ENCODE results near the gene CARD10.
"Not testable (repeated sequence)": the region's sequence is repeated elsewhere in the genome, so short reads cannot be mapped to it uniquely, and the experiment has no call there.

Gene CARD10

DNA sequence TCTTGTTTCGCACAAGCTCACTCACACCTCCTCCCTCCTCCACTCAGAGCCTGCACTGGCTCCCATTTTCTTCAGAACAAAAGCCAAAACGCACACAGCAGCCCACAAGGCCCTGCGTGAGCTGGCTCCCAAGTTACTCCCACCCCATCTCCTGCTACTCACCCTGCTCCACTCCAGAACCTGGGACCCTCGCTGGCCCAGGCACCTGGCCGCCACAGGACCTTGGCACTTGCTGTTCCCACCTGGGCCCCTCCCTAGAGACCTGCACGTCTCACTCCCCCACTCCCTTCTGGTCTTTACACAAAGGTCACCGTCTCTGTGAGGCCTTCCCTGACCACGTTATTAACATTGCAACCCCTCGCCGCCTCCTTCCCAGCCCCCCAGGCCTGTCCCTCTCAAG, 32.1 kb downstream of the CARD10 start:
- no peak for DNase-seq (ENCODE audit: low spot score)

DNA sequence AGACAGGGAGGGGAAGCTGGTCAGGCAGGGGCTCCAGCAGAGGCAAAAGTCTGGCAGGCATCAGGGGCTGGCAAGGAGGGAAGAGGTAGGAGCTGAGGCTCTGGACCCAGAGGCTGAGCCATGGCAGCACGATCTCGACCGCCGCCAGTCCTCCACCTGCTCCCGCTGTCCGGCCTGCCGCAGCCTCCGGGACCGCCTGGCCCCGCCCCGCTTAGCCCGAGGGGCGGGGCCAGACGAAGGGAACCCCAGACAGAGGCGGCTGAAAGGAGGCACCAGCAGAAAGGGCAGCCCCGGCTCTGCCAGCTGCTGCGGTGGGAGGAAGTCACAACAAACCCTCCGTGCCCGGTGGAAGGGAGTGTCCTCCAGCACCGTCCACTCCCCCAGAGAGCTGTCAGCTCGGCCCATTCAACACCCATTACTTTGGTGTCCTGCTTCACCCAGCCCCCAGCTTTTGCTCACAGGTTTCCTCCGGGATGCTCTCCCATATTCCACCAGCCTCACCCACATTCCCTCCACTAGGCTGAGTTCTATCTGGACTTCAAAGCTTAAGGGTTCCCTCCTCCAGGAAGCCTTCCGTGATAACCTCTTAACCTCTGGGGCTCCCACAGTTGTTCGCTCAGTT, 32.9 kb downstream of the CARD10 start, which contains the start of gene MFNG:
TSS of gene MFNG (minus strand) at position 161 of the 622 bp plus-strand sequence. CDS start 207 bp downstream, outside the sequence.
- DNase-seq (ENCODE audit: low spot score): peak; percentile 79

DNA sequence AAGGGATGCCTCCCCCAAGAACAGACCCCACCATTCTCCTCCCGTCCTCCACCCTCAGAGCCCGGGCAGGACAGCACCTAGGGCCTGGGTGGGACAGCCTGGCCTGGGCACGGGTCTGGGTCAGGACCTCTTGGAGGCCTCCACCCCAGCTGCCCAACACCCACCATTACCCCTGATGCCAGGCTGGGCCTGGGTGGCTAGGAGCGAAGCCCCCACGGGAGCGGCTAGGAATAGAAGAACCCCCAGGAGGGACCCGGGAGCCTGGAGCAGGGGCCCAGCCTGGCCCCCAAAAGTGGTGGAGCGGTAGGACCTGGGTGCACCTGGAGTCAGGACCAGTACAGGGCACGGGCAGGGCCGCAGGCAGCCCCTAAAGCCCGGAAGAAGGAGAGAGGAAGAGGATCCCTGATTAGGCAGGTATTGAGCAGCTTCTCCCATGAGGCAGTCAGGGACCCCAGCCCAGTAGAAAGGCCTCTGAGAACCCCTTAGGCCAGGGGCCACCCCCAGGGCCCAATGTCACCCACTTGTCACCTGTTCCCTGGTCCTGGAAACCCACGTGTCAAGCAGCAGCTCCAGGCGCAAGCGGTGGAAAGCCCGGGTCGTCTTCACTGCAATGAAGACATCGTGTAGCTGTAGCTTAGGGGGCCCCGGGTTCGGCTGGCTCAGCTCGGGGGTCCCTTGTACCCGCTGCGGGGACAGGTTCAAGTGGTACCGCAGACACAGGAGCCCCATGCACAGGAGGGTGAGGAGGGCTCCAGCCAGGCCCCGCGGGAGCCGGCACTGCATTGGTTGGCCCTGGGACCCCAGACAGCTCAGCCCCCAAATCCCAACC, 33.6 kb downstream of the CARD10 start:
- no peak for DNase-seq (ENCODE audit: low spot score)

DNA sequence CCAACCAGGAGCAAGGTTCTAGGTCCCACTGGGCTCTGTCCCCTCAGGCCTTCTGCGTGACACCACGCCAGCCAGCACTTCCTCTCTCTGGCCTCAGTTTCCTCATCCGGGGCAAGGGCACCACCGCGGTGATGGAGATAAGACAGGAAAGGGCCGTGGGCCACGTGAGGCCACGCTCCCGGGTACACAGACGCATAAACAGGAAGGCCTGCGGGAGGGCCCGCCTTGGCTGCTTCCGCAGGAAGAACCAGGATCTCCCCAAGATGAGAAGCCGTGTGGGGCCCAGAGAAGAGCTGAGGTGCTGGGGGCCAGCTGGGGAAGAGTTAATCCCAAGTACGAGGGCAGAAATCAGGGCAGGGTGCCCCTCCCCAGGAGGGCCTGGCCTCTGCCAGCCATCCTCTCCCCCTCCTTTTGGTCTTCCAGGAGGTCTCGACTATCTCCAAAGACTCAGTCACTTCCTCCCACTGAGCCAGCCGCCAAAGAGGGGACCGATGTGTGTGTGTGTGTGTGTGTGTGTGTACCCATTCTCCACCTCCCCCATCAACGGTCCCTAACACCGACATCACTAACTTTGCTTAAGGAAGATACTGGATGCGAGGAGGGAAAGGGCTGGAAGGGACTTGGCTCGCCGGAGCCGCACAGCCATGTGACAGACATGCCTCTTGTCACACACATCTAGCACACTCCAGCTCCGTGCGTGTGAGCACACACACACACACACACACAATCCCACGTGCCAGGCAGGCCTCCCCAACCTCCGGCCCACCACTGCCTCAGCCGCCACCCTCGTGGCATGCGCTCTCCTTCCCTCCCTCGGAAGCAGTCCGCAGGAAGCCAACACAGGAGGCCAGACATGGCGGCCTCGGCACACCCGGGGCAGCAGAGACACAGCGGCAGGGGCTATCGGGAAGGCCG, 34.5 kb downstream of the CARD10 start:
- DNase-seq (ENCODE audit: low spot score): peak; percentile 87

DNA sequence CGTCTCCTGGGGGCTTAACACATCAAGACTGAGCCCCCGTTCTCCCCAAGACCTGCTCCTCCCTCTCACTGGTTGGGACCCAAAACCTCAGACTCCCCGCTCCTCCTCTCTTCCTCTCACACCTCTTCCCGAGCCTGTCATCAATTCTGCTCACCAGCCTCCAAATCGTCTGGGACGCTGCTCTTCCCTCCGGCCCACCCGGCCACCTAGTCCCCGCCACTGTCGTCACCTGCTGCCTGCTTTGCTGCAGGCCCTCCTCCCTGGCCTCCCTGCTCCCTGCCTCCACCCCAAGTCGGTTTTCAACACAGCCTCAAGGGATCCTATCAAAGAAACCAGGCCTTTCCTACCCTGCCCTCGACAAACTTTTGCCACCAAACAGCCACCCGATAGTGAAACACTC, 36.2 kb downstream of the CARD10 start:
- DNase-seq (ENCODE audit: low spot score): no peak

DNA sequence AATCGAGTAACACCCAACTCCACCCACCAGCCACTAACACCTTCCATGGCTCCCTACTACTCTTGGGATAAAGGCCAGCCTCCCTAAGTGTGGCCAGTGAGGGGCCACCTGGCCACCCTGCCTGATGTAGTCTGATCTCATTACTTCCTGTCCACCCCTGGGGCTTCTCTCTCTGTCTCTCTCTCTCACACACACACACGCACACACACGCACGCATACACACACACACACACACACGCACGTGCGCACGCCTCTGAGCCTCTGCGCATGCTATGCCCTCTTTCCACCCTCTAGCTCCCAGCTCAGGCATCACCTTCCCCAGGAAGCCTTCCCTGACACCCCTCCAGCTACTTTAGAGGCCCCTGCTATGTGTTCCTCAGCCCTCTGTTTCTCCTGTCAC, 37.0 kb downstream of the CARD10 start:
- no peak for DNase-seq (ENCODE audit: low spot score)

DNA sequence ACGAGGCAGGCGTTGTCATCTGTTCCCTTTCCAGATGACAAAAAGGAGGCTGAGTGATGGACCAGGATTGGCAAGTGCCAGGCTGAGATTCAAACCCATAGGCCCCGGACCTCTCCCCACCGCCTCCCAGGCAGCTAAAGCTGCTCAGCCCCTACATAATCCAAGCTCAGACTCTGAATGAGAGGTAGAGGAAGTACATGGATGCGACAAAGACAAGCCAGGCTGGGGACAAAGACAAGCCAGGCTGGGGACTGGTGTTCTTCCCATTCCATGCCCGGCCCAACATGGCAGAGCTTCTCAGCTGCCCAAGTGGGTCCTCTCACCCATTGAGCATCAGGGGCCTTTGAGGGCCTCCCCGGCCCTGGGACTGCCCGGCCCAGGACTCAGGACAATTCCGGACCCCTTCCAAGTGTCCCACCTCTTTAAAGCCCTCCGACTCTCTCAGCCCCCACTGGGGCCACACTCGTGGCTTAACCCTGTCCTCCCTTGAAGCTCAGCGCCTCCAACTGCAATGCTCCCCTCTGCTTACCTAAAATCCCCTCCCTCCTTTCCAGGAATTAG, 37.8 kb downstream of the CARD10 start:
- no peak for DNase-seq (ENCODE audit: low spot score)

DNA sequence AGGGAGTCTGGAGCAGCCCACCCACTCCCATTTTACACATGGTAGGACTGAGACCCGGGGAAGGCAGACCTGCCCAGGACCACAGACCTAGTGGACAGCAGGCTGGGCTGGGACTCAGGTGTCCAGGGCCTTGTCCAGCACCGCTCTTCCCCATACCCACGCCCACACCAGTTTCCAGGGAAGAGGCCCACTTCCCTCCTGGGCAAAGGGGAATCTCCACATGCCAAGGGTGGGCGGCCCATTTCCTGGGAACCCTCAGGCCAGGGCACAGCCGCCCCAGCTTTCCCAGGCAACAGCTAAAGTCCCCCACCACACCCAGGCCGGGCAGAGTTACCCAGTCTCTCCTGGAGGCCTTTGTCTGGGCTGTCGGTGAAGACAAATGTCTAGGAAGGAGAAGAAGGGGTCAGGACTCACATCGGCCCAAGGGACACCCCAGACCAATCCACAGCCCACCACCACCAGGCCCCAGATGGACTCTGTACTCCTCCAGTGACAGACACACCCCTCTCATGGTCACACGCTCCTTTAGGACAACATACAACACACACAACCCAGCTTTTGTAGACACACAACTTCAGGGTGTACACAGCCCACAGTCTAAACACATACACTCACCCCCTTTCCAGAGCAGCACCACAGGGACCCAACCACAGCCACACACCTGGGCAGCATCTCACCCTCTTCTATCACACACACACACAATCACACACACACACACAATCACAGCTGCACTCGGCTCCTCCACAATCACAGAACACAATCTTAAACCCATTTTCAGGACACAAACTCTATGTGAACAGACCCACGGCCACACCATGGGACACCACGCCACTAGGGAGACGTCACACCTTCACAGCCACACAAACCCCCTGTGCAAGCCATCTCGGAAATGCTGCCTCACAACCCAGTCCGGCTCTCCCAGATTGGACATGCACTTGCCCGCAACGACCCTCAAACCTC, 38.5 kb downstream of the CARD10 start:
- no peak for DNase-seq (ENCODE audit: low spot score)

DNA sequence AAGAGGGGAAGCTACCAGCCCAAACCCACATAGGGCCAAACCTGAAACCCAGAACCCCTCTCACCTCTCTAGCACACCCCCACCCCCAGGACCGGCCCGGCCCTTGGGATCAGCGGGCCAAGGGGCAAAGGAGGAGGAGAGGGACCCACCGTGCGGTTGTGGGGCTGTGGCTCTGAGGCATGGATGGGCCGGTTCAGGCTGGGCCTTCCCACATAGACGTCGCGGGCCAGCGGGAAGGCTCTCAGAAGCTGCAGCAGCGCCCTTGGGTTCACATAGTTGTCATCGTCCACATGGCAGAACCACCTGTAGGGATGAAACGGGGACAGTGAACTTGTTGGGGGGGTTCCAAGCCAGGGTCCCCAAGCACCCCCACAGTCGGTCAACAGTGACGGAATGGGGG, 40.0 kb downstream of the CARD10 start:
- no peak for DNase-seq (ENCODE audit: low spot score)

DNA sequence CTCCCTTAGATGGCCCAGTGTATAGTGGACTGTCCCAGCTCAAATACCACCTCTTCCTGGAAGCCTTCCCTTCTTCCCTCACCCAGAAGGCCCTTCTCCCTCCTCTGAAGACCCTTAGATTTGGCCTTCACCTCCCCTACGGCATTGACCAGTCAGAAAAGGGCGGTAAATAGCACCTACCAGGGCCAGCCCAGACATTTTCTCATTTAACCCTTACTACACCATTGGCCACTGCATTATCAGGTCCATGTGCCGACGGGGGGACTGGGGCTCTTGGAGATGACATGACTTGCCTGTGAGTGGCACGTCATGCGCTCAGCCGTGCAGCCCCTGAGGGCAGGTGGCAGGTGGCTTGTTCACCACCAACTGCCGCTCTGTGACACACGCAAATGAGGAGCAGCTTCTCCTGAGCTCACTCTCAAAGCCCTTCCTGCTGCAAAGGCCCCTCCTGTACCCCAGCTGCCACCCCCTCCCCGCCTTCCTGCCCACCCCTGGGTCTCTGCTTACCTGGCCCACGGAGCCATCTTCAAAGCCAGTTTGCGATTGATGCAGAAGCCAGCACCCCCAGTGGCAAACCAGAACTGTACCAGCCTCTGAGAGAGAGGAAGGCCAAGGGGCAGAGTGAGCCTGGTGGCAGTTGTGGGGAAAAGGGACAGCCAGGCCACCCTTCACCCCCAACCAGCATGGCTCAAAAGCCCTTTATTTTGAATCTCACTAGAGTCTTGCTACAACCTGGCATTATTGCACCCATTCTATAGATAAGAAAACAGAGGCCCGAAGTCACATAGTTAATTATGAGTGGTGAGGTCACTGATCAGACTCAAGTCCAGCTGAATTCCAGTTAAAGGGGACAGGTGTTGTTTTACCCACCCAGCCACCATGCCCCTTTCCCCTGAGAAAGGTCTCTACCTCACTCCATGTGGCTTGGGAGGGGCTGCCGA, 42.6 kb downstream of the CARD10 start:
- no peak for DNase-seq (ENCODE audit: low spot score)

DNA sequence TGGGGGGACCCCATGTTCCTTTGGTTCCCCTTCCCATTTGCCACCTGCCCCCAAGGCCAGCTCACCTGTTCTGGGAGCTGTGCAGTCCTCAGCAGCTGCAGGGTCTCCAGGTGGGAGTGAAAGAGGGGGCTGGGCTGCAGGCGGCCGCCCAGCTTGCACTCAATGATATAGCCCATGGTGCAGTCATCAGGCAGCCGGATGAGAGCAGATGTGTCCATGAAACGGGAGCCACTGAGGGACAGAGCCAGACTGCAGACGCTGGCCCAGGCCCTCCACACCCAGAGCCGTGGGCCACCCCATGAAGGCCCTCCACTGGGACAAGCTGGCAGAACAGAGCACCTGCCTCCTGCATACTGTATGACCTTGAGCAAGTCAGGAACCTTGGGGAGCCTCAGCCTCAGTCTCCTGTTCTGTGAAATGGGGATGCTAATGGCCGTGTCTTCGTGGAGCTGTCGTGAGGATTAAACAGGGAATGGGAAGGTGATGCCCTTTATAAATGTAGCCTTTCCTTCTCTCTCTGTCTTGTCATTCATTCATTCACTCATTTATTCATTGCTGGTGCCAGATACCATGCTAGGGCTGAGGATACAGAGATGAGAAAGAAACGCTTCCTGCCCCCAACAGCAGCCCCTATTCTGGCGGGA, 44.6 kb downstream of the CARD10 start:
- DNase-seq (ENCODE audit: low spot score): no peak

DNA sequence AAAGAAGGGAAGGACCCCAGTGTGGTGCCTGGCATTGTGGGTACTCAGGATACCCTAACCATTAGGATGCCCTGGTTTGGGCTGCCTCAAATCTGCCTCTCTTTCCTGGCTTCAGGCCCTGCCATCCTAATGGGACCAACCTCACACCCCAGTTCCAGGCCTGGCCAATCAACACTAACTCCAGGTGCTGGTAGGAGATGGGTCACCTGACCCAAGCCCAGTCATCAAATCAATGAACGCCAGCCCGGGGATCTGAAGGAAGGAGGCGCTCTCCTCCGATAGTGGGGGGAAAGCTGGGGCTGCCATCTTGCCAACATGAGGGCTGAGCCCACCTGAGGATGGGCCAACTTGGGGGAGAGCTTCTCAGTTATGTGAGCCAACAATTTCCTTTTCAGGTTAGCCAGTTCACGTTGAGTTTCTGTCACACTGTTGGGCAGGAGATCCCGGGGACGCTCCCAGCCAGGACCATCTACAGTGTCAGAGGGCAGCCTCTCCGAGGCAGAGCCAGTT, 45.7 kb downstream of the CARD10 start:
- no peak for DNase-seq (ENCODE audit: low spot score)

DNA sequence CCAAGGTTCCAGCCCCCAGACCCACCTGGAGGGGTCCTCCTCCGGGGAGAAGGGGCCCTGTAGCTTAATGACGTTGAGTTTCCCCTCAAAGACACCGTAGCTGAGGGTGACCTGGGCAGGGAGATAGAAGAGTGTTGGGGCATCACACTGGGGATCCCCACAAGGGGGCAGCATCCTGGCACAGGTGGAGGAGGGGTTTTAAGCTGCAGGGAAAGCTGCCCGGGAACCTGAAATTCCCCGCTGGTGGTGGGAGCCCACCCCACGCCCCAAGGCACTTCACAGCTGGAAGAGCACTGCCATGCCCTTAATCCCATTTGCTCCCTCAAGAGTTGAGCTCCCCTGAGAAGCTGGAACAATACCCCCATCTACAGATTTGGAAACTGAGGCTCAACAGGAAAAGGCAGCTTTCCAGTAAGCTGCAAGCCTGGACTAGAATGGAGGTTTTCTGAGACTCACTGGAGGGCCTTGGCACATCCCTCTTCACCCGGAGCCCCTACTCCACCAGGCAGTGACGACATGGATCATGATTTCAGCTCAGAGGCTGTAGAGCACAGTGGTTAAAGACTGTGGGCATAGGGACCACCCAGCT, 46.7 kb downstream of the CARD10 start:
- DNase-seq (ENCODE audit: low spot score): peak; percentile 41

DNA sequence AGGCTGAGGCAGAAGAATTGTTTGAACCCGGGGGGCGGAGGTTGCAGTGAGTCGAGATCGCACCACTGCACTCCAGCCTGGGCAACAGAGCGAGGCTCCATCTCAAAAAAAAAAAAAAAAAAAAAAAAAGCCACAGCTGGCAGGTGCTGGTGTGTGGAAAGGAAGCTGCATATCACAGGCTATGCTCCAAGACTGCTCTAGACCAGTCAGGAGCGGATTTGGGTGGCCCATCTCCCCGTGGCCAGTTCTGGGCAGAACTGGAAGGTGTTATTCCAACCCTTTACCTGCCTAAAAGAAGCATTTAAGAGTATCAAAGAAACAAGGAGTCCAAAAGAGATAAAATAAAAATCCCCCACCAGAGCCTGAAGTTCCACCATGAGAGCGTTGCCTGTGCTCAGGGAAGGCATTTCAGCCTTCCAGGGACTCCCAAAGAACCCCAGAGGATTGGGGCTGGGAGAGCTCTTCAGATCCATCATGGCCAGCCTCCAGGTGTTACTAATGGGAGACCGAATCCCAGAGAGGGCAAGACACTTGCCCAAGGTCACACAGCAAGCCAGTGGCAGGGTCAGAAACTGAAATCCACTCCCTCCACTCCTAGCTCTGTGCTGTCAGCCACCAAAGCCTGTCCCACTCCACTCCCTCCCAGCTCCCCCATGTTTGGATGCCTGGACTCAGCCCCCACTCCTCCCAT, 47.3 kb downstream of the CARD10 start:
- no peak for DNase-seq (ENCODE audit: low spot score)

DNA sequence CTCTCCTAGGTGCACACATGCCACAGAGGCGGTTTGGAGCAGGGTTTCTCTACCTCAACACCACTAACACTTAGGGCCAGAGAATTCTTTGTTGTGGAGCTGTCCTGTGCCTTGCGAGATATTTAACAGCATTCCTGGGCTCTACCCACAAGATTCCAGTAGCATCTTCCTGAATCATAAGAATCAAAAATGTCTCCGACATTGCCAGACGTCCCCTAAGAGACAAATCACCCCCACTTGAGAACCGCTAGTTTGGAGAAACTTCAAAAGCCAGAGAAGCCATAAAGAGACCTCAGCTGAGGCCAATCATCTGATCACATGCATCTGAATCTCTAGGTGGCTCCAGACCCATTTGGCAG, 49.1 kb downstream of the CARD10 start:
- DNase-seq (ENCODE audit: low spot score): no peak

DNA sequence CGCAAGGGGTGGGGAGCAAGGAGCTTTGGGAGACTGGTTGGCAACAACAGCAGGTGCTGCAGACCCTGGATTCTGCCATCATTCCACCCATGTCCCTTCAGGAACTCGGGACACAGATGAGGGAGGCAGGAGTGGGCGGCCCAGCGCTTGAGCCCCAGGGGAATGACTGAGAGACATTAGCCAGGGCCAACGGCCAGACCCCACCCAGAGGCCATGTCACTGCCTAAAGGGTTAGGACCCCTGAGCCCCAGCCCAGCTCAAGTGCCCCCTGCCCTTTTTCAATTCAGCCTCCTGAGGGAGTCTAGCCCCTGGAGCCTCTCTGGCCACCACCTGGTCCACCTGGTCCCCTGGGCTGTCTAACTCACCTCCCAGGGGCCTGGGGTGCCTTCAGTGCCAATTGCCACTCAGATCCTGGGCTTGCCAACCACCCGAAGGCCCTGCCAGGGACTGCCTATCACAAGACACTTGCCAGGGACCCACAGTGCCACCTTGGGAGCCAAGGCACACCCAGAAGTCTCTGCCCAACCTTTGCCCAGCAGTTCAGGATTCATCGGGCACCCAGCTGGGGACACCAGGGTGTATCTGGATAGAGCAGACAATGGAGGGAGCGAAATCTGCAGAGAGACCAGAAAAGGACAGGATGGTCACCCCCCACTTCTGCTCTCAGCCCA, 49.7 kb downstream of the CARD10 start:
- DNase-seq (ENCODE audit: low spot score): no peak

DNA sequence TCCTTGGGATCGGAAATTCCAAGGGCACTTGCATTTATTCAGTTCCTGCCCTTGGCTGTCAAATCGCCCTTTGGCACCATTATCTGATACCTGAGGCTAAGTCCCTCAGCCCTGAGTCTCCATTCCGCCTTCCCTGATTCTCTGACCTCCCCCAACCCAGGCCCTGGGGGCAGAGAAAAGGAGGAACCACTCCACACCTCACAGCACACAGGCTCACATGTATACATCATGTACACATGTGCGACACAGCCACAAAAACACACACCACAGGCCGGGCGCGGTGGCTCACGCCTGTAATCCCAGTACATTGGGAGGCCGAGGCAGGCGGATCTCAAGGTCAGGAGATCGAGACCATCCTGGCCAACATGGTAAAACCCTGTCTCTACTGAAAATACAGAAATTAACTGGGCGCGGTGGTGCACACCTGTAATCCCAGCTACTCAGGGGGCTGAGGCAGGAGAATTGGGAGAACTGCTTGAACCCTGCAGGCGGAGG, 51.0 kb downstream of the CARD10 start:
- not testable (repeated sequence) for DNase-seq (ENCODE audit: low spot score)
